Tongue (tissue), 2 donors: ENCODE data around the gene TBC1D4. TPM values are rescaled to one million over a fixed set of nuclear protein-coding genes. Genes with fewer than 3 reads are reported as not detected.
A peak's percentile ranks its signal among the peaks of the same experiment; 100 is the strongest.

ENCODE experiments used
- DNase-seq: peaks from one replicate; pipeline ENCODE4 v3.0.0-alpha.2; 2015
- total RNA-seq: library from RNA; depleted of rRNA; stranded (reverse); fragments of >200 nt; gene quantifications from one replicate; pipeline ENCODE4 v1.2.3, GENCODE V29; 2014

Gene TBC1D4
- total RNA-seq, 1 donor from 2014 or later = 37.4 TPM

DNA sequence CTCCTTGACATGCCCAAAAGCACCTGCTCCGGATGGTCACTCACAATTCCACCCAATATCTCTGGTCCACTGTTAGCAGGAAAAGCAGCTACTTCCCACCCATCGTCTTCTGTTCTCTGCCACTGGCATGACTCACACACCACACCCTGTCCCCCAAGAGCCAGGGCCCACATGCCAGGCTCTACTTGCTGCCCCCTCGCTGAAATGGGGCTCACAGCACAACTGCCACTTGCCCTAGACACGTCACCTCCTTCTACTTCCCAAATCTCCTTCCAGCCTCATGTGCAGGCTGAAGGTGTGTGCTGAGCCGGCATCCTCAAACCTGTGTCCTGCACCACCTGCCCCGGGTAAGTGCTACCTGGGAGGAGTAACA, 65.0 kb downstream of the TBC1D4 start:
- no peak for DNase-seq

GRCh38 chr13:75416327-75417011, 65.5 kb downstream of the TBC1D4 start:
- DNase-seq = no peak

DNA sequence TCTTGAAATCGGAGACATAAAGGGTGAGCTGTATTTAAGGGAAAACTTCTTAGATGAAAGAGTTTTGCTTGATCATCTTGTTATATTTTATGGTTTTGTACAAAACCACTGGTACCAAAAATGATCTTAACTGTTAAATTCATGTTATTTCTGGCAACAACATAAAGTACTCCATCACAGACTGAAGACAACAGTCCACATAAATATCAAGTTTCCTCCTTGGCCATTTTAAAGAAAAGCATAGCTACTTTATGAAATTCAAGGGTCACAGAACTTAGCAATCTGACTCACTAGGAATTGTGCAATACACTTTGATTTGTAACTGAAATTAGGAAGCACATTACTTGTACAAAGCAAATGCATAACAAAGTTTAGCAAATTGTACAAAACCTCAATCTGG, 66.3 kb downstream of the TBC1D4 start:
- no peak for DNase-seq

DNA sequence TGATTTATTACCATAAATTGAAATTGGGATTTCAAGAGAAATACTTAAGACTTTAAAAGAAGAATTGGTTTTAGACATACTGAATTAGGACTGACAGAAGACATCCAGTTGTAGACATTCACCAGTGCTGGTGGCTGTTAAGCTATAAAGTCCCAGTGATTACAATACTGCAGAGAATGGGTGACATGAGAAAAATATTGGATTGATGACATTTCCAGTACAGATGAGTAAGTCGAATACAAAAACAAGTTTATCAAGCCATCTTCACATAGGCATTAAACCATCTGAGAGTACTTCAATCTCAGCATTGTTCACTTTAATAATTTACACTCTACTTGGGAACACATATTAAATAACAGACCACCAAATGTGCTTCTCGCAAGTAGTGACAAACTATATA, 66.8 kb downstream of the TBC1D4 start:
- no peak for DNase-seq

GRCh38 chr13:75414036-75414827, 67.7 kb downstream of the TBC1D4 start:
- no peak for DNase-seq

- DNase-seq = no peak
These were observed 69.9 kb downstream of the TBC1D4 start for GRCh38 chr13:75411924-75412537.

DNA sequence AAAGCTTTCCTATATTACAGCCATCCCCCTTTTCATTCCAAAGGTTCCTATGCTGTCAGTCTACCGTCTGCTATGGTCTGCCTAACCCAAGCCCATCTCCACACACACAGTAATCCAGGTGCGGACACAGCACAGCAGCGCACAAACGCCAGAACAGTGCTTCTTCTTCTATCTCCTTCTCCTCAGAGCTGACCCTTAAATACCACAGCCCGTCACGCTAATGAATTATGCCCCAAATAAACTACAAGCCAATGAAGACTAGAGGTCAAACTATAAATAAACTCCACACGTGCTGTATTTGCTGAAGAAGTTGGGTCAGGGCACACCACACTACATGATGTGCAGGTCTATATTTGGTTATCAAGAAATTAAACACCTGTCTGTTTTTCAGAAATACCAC, 71.8 kb downstream of the TBC1D4 start:
- no peak for DNase-seq

GRCh38 chr13:75407998-75408397, 74.0 kb downstream of the TBC1D4 start:
- DNase-seq = no peak

GRCh38 chr13:75407473-75407872, 74.5 kb downstream of the TBC1D4 start:
- no peak for DNase-seq

GRCh38 chr13:75405976-75406703, 75.8 kb downstream of the TBC1D4 start:
- DNase-seq = peak; percentile 68

- peak; percentile 73 for DNase-seq
These were observed 77.2 kb downstream of the TBC1D4 start for GRCh38 chr13:75404726-75405125.

DNA sequence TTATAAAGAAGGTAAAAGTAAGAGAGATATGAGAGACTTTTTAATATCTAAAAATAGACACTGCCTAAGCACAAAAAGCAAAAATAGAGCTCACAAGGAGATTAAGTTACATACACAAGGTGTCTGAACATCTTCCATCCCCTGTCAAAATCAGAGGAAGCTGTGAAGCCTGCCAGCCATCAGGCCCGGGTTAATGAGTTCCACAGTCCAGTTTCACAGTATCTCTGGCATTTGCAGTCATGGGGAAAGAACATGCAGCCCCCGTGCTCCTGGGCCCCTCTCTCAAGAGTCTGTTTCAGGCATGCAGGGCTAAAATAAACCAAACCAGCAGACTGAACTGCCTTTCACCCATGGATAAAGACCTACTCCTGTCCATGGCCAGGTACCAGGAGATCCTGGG, 79.2 kb downstream of the TBC1D4 start:
- peak; percentile 60 for DNase-seq

DNA sequence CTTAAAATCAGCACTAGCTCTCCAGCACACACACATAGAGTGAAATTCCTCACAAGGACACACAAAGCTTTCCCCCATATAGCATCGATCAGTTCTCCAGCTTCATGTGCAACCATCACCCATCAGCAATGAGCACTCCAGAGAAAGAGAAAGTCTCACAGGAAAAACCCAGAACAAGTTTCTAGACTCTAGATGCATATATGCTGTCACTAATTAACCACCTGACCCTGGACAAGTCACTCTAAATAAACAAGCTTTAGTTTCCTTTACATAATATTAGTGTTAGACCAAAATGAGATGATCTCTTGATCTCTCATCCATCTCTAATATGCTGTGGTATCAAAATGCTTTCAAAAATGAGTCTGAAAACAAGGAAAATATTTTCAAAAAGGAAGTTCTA, 81.2 kb downstream of the TBC1D4 start:
- no peak for DNase-seq

DNA sequence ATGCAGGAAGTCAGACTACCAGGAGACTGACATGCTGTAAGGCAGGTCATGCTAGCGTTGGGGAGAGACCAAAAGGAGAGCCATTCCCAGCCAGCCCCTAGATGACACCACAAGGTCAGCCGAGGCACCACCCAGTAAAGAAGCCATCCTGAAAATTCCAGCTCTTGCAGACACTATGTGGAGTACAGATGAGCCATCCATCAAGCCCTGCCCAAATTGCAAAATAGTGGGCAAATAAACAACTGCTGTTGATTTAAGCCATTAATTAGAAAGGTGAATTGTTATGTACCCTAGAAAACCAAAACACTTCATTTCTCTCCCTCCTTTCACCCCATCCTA, 82.1 kb downstream of the TBC1D4 start:
- DNase-seq = no peak

DNA sequence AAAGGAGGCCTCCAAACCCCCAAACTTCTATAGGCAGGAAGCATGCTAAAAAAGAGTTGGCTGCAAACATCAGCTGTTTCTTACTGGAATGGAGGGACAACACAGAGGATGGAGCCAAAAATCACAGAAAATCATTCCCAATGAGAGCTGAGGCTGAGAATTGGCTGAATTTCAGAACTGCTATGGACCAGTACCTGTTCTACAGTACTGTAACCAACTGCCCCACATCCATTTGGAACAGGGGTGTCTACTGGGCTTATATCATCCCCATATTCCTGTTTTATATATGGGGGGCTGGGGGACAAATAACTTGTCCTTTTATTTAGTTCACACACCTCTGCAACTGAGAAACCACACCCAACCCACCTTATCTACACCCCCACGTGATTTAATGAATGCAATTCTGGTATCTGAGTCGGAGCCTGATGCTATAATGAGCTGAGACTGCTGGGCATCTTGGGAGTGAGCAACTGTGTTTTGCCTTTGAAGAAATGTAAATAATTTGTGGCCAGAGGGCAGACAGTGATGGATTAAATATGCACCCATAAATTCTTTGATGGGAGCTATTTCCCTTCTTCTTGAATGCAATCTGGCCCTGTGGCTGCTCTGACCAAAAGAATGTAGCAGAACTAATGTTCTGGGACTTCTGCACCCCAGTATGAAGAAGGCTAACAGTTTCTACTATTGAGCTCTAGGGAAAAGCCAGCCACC, 82.6 kb downstream of the TBC1D4 start:
- DNase-seq = no peak

GRCh38 chr13:75398072-75398471, 83.9 kb downstream of the TBC1D4 start:
- no peak for DNase-seq

DNA sequence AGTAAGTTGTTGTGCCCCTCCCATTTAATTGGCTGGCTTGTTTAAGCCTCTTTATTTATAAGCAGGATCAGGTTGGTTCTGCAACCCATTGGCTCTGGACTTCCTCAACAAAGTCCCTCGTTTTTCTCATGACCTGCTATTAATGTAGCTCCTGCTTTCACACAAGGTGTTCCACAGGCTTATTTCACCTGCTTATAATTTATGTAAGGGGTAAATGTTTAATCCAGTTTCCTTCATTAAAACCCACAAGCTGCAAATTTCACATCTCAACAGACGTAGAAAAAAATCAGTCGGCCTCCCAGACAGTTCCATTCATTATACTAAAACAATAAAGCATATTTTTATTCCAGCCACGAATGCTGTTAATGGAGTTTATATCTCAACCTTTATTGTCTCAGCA, 86.1 kb downstream of the TBC1D4 start:
- no peak for DNase-seq

- DNase-seq = no peak
These were observed 86.9 kb downstream of the TBC1D4 start for GRCh38 chr13:75395066-75395465.

- no peak for DNase-seq
These were observed 88.0 kb downstream of the TBC1D4 start for GRCh38 chr13:75393839-75394520.

DNA sequence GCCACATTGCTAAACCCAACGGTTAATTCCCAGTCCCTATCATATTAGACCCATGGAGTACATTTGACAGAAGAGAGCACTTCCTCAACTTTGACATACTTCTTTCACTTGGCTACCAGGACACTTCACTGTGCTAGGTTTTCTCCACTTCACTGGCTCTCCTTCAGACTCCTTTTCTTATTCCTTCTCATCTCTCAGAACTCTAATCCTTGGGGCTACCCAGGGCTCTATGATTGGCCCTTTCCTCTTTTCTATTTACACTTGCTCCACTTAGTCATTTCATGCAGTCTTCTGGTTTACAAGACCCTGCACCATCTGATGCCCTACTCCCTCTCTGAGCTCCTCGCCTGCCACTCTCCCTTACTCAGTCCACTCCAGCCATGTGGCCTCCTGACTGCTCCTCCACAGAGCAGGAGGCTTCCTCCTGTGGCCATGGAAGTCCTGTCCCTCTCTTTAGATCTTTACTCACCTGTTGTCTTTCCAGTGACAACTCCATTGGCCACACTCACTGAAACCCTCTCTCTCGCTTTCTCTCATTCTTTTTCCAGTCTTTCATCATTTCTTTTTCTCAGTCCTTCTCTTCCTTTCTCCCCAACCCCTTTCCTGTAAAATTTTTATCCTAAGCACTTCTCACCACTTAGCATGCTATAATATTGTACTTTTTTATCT, 90.4 kb downstream of the TBC1D4 start:
- no peak for DNase-seq

GRCh38 chr13:75390229-75390628, 91.7 kb downstream of the TBC1D4 start:
- DNase-seq = no peak
